SW480 (cell line): ENCODE data around the gene MBD3L2.

ENCODE experiments used
- DNase-seq: peaks from one replicate; pipeline ENCODE4 v3.0.0-alpha.2; 2016; ENCODE audit warnings: low spot score

The MBD3L2 gene

DNA sequence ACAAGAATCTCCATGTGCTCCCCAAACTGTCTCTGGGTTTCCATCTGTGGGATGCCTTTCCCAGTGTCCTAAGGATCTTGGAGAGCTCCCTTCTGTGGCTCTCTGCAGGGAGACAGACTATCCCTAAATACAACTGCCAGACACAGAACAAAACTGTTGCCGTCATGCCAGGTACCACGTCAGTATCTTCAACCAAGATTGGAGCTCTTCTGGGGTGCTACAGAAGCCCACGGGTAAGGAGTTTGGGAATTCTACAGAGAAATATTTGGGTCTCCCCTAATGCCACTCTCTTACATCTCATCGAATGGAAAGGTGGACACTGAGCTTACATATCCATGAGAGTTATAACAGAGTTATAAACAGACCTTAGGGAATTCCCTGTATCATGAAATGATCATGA is 14.2 kb downstream of the MBD3L2 start:
- no peak for DNase-seq

DNA sequence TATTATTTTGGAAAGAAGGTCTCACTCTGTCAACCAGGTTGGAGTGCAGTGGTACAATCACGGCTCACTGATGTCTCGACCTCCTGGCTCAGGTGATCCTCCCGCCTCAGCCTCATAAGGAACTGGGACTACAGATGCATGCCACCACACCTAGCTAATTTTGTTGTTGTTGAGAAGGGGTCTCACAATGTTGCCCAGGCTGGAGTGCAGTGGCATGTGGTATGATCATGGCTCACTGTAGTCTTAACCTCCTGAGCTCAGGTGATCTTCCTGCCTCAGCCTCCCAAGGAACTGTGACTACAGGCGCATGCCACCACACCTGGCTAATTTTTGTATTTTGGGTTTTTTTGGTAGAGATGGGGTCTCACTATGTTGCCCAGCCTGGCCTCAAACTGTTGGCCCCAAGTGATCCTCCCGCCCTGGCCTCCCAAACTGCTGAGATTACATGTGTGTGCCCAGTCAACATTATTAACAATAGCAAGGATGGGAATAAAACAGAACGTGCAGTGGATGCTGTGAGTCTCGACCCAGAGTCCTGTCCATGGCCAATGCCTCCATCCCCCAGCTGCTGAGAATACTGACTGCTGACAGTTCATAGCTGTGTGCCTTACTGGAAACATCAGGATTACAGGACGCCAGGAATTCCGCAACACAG is 14.8 kb downstream of the MBD3L2 start:
- DNase-seq = no peak

DNA sequence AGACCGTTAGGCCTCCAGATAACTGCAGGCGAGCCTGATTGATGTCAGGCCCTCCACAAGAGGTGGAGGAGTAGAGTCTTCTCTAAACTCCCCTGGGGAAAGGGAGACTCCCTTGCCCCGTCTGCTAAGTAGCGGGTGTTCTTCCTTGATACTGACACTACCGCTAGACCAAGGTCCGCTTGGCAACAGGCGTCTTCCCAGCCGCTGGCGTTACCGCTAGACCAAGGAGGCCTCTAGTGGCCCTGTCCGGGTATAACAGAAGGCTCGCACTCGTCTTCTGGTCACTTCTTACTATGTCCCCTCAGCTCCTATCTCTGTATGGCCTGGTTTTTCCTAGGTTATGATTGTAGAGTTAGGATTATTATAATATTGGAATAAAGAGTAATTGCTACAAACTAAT is 18.0 kb downstream of the MBD3L2 start:
- DNase-seq = peak; percentile 18

DNA sequence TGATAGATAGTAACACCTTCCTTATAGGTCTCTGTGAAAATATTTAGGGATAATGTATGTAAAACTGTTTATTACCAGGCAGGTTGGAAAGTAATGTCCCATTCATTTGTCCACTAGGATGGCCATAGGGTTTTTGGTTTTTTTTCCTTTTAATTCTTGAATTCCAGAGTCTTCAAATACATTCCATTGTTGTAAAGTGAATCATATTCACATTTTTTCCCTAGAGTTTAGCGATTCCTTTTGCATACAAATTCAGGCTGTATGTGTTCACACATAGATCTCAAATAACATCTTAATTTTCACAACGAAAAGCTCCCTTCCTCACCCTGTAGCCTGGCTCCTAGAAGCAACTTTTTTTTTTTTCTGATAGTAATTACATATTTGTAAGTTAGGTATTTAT is 18.6 kb downstream of the MBD3L2 start:
- no peak for DNase-seq

DNA sequence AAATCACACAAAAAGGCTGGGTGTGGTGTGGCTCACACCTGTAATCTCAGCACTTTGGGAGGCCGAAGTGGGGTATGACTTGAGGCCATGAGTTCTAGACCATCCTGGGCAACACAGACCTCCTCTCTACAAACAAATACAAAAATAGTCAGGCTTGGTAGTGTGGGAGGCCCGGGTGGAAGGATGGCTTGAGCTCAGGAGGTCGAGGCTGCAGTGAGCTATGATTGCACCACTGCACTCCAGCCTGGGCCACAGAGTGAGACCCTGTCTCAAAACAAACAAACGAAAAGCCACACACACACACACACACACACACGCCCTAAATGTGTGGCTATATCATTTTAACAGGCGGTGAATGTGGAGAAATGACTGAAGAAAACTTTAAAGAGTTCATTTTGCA is 19.5 kb downstream of the MBD3L2 start:
- no peak for DNase-seq

DNA sequence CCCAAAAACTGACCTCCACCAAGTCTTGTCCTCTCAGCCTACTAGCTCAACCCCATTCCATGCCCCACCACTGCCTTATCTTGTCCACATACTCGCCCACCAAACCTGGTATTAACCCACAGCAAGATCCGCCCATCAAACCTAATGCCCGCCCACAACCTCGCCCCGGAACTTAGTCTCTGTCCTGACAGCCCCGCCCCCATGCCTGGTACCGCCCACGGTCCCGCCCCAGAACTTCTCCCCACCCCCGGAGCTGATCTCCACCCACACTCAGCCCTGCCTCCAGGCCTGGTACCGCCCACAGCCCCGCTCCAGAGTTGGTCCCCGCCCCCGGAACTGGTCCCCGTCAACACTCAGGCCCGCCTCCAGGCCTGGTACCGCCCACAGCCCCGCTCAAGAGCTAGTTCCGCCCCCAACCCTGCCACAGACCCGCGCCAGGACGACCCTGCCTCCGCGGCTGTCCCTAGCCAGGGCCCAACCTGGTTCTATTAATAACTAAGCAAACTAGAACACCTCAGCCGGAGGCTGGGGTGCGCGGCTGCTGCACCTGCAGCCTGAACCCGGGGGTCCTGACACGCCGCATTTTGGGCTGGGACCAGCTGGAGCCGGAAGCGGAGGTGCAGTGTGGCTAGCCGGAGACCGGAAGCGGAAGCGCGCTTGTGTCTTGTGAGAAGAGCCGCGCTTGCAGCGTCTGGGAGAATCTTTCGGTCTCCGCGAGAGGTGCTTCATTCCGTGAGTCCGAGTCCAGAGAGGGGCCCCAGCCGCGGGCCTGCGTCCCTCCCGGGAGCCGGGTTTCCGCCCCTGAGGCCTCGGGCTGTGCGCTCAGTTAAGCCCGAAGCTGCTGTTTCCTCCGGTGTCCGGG is 20.2 kb downstream of the MBD3L2 start, which contains the start of gene ZNF557:
Gene ZNF557, plus strand, starts transcription at position 662 of the 862 bp plus-strand sequence. CDS start 5,372 bp downstream, outside the sequence.
- DNase-seq = peak; percentile 93

DNA sequence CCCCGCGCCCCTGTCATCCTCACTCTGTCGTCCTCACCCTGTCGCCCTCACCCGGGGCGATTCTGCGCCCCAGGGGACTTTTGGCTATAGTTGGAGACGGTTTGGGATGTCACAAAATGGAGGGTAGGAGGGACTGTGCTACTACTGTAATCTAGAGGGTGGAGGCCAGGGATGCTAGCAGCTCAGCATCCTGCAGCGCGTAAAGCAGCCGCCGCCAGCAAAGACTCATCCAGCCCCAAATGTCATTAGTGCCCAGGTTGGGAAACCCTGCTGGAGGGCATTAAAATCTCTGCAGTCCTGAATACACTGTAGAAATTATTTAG is 20.7 kb downstream of the MBD3L2 start:
- DNase-seq = no peak

DNA sequence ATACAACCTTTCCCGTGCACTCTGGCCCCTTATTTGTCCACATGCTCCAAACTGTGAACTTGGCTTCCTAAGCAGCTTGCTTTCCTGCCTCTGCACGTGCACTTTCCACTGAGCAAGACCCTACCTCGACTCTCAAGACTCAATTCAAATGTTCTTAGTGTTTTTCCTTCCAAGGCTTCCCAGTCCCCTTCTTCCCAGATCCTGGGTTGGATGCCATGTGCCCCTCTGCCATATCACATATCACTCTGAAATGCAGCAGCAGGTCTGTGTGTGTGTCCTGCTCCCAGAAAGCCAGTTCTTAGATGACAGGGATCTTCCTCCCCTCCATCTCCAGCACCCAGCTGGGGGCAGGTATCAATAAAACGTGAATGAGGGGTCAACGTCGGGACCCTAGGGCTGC is 23.4 kb downstream of the MBD3L2 start:
- DNase-seq = no peak

DNA sequence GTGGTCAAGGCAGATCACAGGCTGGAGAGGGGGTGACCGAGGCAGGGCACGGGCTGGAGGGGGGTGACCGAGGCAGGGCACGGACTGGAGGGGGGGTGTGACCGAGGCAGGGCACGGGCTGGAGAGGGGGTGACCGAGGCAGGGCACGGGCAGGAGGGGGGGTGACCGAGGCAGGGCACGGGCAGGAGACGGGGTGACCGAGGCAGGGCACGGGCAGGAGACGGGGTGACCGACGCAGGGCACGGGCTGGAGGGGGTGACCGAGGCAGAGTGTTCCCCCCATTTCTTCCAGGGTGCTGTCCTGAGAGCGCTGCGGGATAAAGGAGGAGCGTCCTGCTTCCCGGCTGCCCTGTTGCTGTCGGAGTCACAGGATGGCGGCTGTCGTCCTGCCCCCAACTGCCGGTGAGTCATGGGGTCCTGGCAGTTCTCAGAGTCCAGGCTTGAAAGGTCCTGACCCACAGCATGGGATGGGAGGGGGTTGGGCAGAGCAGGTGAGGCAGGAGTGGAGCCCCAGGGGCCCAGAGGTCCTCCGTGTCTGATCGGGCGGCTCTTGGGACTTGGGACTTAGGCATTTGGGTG is 25.7 kb downstream of the MBD3L2 start:
- DNase-seq = no peak

DNA sequence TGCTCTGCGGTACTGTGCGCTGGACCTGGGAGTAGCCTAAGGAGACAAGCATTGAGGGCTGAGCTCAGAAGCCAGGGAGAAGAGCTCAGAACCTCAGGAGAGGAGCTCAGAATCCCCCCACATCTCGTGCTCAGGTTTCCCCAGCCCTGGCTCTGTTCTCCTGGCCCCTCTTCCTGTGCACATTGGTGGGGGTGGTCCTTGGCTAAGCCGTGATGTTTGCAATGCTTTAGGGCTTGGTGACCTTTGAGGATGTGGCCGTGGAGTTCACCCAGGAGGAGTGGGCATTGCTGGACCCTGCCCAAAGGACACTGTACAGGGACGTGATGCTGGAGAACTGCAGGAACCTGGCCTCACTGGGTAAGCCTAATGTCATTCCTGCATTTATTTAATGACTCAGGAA is 27.0 kb downstream of the MBD3L2 start:
- no peak for DNase-seq

DNA sequence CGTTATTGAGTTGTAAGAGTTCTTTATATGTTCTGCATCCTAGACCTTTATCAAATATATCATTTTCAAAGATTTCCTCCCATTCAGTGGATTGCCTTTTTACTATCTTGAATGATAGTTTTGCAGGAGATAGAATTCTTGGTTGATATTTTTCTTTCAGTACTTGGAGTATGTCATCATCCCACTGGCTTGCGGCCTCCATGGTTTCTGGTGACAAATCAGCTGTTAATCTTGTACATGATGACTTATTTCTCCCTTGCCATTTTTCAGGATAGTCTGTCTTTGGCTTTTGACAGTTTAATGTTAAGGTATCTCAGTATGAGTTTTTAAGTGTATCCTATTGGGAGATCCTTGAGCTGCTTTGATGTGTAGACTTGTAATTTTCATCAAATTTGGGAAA is 28.9 kb downstream of the MBD3L2 start:
- DNase-seq = no peak

DNA sequence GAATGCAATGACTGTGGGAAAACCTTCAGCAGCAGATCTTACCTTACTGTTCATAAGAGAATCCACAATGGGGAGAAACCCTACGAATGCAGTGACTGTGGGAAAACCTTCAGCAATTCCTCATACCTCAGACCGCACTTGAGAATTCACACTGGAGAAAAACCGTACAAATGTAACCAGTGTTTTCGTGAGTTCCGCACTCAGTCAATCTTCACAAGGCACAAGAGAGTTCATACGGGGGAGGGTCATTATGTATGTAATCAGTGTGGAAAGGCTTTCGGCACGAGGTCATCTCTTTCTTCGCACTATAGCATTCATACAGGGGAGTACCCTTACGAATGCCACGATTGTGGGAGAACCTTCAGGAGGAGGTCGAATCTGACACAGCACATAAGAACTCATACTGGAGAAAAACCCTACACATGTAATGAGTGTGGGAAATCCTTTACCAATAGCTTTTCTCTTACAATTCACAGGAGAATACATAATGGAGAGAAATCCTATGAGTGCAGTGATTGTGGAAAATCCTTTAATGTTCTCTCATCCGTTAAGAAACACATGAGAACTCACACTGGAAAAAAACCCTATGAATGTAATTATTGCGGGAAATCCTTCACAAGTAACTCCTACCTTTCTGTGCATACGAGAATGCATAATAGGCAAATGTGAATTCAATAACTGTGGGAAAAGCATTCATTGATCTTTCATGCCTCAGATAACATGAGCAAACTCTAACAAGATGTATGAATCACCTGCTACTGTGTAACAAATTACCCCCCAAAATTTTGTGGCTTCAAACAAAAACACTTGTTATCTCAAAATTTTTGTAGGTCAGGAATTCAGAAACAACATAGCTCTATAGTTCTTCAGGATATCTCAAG is 34.2 kb downstream of the MBD3L2 start:
- DNase-seq = no peak

DNA sequence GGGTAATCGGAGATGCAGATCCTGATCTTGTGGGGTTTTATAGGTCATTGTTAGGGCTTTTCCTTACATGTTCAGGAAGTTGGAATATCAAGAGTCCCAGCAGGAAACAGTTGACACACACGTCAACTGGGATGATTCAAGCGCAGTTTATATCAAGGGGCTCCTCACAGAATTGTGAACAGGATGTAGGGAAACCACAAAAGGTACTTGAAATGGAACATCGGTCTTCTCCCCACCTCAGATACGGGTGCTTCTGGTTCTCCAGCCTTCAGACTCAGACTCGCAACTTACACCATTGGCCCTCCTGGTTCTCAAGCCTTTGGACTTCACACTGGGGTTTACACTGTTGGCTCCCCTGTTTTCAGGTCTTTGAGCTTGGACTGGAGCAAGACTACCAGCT is 39.9 kb downstream of the MBD3L2 start:
- no peak for DNase-seq

DNA sequence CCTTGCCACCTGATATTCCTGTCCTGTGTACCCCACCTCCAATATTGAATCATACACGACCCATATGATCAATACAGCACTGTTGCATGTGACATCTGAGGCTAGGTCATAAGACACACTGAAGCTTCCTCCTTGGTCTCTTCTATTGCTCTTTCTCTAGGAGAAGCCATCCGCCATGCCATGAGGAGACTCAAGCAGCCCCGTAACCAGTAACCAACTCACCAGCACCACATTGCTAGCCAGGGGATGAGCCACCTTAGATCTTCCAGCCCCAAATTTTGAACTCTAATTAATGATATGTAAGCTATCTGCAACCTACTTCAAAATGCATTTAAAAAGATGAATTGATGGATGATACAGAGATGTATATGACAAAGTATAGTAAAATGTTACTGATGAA is 49.0 kb downstream of the MBD3L2 start:
- no peak for DNase-seq

DNA sequence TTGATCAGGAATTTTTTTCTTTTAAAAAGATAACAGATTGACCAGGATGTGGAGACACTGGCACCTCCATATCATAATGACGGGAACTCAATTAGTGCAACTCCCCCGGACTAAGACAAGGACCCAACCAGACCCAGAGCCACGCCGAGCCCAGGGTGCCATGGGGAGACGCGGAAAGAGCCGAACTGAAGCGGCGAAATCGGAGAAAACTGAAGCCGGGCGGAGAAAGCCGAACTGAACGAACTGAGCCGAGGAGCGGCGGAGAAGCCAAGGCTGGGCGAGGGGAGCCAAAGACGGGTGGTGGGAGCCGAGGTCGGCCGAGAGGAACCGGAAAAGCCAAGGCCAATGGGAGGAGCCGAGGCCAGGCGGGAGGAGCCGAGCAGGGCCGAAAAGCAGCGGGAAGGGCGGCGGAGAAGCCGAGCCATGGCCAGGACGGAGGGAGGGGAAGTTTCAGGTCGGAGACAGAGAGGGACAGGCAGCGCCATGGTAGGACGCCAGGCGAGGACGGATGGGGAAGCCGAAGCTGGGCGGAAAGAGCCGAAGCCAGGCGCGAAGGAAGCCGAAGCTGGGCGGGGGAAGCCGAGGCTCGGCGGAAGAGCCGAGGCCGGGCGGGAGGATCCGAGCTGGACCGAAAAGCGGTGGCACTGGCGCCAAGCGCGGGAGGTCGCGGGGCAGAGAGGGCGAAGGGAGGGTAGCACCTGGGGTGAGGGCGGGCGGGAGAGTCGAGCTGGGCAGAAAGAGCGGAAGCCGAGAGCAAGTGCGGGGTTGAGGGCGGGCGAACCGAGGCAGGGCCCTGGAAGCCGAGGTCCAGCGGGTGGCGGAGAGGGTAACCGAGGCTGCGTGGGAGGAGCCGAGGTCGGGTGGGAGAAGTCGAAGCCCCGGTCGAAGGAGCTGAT is 49.8 kb downstream of the MBD3L2 start:
- peak; percentile 91 for DNase-seq

DNA sequence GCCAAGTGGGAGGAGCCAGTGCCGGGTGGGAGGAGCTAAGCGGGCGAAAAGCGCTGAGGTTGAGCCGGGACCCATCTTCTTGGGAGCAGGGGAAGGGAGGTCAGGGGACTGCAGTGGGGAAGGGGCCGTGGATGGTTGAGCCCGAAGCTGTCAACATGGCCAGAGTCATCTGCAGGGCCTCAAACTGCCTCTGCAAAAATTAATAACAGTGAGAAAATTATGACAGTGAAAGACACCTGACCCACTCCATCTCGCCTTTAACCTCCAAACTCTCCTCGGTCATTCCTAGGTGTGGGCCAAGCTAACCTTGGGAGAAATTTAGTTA is 50.4 kb downstream of the MBD3L2 start:
- no peak for DNase-seq
